Neural cell (in vitro differentiated cells): ENCODE measurements around the gene MTHFD1. TPM values are rescaled to one million over a fixed set of nuclear protein-coding genes. Genes with fewer than 3 reads are reported as not detected.

Experiments used
- H2AFZ ChIP-seq: fragments of 200-600, 300-800 bp; sonication (generic), shearing (Covaris generic); 2 replicates; pipeline ENCODE4 v1.6.0; 2014; ENCODE audit warnings: low read depth, mild to moderate bottlenecking, antibody characterized with exemption, low read length, moderate library complexity
- H3F3A ChIP-seq: fragments of 200-600 bp; shearing (Covaris generic); 2 replicates; pipeline ENCODE4 v1.6.1; 2016; ENCODE audit warnings: mild to moderate bottlenecking, moderate library complexity, mixed read lengths, antibody characterized with exemption, low read length; ENCODE audit not compliant: insufficient read depth, poor library complexity, severe bottlenecking
- H3K27ac ChIP-seq: fragments of 200-600, 300-800 bp; sonication (generic), shearing (Covaris generic); 2 replicates; pipeline ENCODE4 v1.5.1; 2014; ENCODE audit warnings: mild to moderate bottlenecking, low read length, moderate library complexity
- H3K27me3 ChIP-seq: fragments of 300-800, 200-600 bp; sonication (generic), shearing (Covaris generic); 2 replicates; pipeline ENCODE4 v1.6.0; 2014; ENCODE audit warnings: mild to moderate bottlenecking, low read depth, low read length, moderate library complexity; ENCODE audit not compliant: insufficient read depth
- H3K36me3 ChIP-seq: fragments of 300-800, 200-600 bp; sonication (generic), shearing (Covaris generic); 2 replicates; pipeline ENCODE4 v1.5.1; 2014; ENCODE audit warnings: mild to moderate bottlenecking, antibody characterized with exemption, low read length, moderate library complexity; ENCODE audit not compliant: insufficient read depth
- H3K4me2 ChIP-seq: fragments of 300-800, 200-600 bp; sonication (generic), shearing (Covaris generic); 2 replicates; pipeline ENCODE4 v1.6.0; 2014; ENCODE audit warnings: mild to moderate bottlenecking, low read length
- H3K4me3 ChIP-seq: fragments of 300-800, 200-600 bp; sonication (generic), shearing (Covaris generic); 2 replicates; pipeline ENCODE4 v1.5.1; 2014; ENCODE audit warnings: mild to moderate bottlenecking, low read length, moderate library complexity
- H3K79me2 ChIP-seq: fragments of 200-600 bp; shearing (Covaris generic); replicated peaks from 2 replicates; pipeline ENCODE4 v1.6.0; 2014; ENCODE audit warnings: mild to moderate bottlenecking, low read length, moderate library complexity; ENCODE audit not compliant: insufficient read depth
- H3K9ac ChIP-seq: fragments of 300-800, 200-600 bp; sonication (generic), shearing (Covaris generic); 2 replicates; pipeline ENCODE4 v1.6.1; 2016; ENCODE audit warnings: mild to moderate bottlenecking, low read length, mixed read lengths
- H3K9me2 ChIP-seq: fragments of 200-600 bp; shearing (Covaris generic); 2 replicates; pipeline ENCODE4 v1.6.1; 2016; ENCODE audit warnings: mild to moderate bottlenecking, low read length, mixed read lengths; ENCODE audit not compliant: insufficient read depth
- H3K9me3 ChIP-seq: fragments of 200-600, 300-800 bp; sonication (generic), shearing (Covaris generic); 2 replicates; pipeline ENCODE4 v1.6.1; 2016; ENCODE audit warnings: mild to moderate bottlenecking, mixed run types, low read length, moderate library complexity, mixed read lengths
- H4K20me1 ChIP-seq: fragments of 200-600 bp; shearing (Covaris generic); 2 replicates; pipeline ENCODE4 v1.6.1; 2016; ENCODE audit warnings: mild to moderate bottlenecking, mixed run types; ENCODE audit not compliant: insufficient read depth
- EP300 ChIP-seq: fragments of 450-650 bp; conservative IDR thresholded peaks from 2 replicates; pipeline ENCODE4 v1.6.1; 2014; ENCODE audit warnings: antibody characterized with exemption, mild to moderate bottlenecking, moderate library complexity; ENCODE audit not compliant: poor library complexity, severe bottlenecking
- EZH2 ChIP-seq: fragments of 200-600, 300-800 bp; shearing (Covaris generic), sonication (generic); IDR thresholded peaks from 2 replicates; pipeline ENCODE4 v1.6.1; 2014; ENCODE audit warnings: antibody characterized with exemption, low read length, borderline replicate concordance, mild to moderate bottlenecking; ENCODE audit not compliant: insufficient read depth, poor library complexity, severe bottlenecking
- MXI1 ChIP-seq: fragments of 450-650 bp; conservative IDR thresholded peaks from 2 replicates; pipeline ENCODE4 v1.6.1; 2014; ENCODE audit warnings: antibody characterized with exemption, mild to moderate bottlenecking; ENCODE audit not compliant: poor library complexity, severe bottlenecking
- POLR2AphosphoS5 ChIP-seq: IDR thresholded peaks from 2 replicates; pipeline ENCODE4 v1.6.1; 2012
- RAD21 ChIP-seq: fragments of 450-650 bp; conservative IDR thresholded peaks from 2 replicates; pipeline ENCODE4 v1.6.1; 2014; ENCODE audit warnings: antibody characterized with exemption, mild to moderate bottlenecking, moderate library complexity
- SMC3 ChIP-seq: fragments of 450-650 bp; conservative IDR thresholded peaks from 2 replicates; pipeline ENCODE4 v1.6.1; 2014; ENCODE audit warnings: antibody characterized with exemption, mild to moderate bottlenecking, moderate library complexity; ENCODE audit not compliant: poor library complexity
- TAF1 ChIP-seq: IDR thresholded peaks from 2 replicates; pipeline ENCODE4 v1.6.1; 2012; ENCODE audit warnings: low read depth
- polyA plus RNA-seq: library from polyadenylated mRNA; depleted of rRNA; stranded (reverse); fragments of >200 nt; gene quantifications from 2 replicates; pipeline ENCODE4 v1.2.3, GENCODE V29; 2014
- TF ChIP-seq, protein P1 (sequence below): fragments of 450-650 bp; IDR thresholded peaks from 2 replicates; pipeline ENCODE4 v1.5.1; 2014; ENCODE audit warnings: antibody characterized with exemption, mild to moderate bottlenecking, moderate library complexity; ENCODE audit not compliant: poor library complexity, severe bottlenecking
- TF ChIP-seq, protein P2 (sequence below): IDR thresholded peaks from 2 replicates; pipeline ENCODE4 v1.6.1; 2012; ENCODE audit warnings: borderline replicate concordance

MTHFD1 gene
- polyA plus RNA-seq, 1 donor from 2014 or later, result 5.4 TPM

DNA sequence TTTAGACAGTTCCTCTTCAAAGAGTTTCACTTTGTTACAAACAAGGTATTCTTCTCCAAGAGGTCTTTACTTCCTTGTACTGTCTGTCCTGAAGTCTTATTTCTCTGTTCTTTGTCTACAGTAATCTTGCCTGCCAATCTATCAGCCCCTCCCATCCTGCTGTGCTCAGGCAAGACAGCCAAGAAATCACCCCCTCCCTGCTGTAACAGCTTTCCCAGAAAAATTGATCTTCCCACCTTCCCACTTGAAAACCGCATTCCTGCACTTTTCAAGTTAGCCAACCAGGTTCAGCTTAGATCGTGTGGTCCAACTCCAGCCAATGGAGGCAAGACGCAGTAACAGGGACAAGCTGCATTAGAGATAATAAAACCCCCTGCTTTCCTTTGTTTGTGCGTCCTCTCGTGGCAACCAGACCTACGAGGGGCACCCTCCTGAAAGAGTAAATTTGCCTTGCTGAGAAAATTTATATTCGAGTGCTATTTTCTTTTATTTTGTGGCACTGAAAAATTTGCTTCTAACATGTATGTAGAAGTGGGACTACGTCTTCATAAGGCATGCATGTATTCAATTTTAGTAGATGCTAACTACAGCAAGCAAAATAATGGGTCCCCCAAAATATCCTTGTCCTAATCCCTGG is 47.5 kb upstream of the MTHFD1 start:
- Histone ChIP-seq H3K9me2 (no peaks in the 10 kb centered on the region), H3K9ac (no peak overlapping the region), H4K20me1 (no peaks in the 10 kb centered on the region), H3K36me3 (no peaks in the 10 kb centered on the region), H2AFZ (no peak overlapping the region), H3K27ac (no peak overlapping the region), H3K4me3 (no peak overlapping the region), H3K4me2 (no peak overlapping the region), H3K79me2 (no peaks in the 10 kb centered on the region), H3K9me3 (no peaks in the 10 kb centered on the region), H3K27me3 (no peaks in the 10 kb centered on the region), H3F3A (peaks cover 7% of the 10 kb centered on the region)
- TF ChIP-seq MXI1, result no peak

DNA sequence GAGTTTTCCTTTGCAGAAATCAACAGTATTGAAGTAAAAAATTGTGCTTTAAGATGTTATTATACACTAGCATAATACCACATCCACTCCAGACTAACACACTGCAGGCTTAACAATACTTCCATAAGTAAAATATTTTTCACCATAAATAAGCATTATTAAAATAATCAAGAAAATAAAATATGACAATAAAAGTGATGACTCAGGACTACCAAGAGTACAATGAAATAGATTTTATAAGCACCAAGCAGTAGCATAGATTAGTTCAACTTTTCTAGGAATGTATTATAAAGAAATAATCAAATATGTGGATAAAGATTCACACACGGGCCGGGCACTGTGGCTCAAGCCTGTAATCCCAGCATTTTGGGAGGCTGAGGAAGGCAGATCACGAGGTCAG is 40.4 kb upstream of the MTHFD1 start:
- Histone ChIP-seq H3K9me2 (no peaks in the 10 kb centered on the region), H3K4me2 (no peak overlapping the region), H3K4me3 (no peak overlapping the region), H3K27ac (no peak overlapping the region), H3F3A (no peaks in the 10 kb centered on the region), H3K27me3 (no peaks in the 10 kb centered on the region), H3K36me3 (no peaks in the 10 kb centered on the region), H3K9me3 (no peaks in the 10 kb centered on the region), H4K20me1 (no peaks in the 10 kb centered on the region), H2AFZ (no peak overlapping the region), H3K9ac (no peak overlapping the region), H3K79me2 (no peaks in the 10 kb centered on the region)
- TF ChIP-seq POLR2AphosphoS5 (no peak), TAF1 (no peak), EZH2 (no peak), MXI1 (no peak), RAD21 (no peak), EP300 (no peak), SMC3 (no peak)
- TF ChIP-seq, protein P1, sequence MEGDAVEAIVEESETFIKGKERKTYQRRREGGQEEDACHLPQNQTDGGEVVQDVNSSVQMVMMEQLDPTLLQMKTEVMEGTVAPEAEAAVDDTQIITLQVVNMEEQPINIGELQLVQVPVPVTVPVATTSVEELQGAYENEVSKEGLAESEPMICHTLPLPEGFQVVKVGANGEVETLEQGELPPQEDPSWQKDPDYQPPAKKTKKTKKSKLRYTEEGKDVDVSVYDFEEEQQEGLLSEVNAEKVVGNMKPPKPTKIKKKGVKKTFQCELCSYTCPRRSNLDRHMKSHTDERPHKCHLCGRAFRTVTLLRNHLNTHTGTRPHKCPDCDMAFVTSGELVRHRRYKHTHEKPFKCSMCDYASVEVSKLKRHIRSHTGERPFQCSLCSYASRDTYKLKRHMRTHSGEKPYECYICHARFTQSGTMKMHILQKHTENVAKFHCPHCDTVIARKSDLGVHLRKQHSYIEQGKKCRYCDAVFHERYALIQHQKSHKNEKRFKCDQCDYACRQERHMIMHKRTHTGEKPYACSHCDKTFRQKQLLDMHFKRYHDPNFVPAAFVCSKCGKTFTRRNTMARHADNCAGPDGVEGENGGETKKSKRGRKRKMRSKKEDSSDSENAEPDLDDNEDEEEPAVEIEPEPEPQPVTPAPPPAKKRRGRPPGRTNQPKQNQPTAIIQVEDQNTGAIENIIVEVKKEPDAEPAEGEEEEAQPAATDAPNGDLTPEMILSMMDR, result no peak
- TF ChIP-seq, protein P2, sequence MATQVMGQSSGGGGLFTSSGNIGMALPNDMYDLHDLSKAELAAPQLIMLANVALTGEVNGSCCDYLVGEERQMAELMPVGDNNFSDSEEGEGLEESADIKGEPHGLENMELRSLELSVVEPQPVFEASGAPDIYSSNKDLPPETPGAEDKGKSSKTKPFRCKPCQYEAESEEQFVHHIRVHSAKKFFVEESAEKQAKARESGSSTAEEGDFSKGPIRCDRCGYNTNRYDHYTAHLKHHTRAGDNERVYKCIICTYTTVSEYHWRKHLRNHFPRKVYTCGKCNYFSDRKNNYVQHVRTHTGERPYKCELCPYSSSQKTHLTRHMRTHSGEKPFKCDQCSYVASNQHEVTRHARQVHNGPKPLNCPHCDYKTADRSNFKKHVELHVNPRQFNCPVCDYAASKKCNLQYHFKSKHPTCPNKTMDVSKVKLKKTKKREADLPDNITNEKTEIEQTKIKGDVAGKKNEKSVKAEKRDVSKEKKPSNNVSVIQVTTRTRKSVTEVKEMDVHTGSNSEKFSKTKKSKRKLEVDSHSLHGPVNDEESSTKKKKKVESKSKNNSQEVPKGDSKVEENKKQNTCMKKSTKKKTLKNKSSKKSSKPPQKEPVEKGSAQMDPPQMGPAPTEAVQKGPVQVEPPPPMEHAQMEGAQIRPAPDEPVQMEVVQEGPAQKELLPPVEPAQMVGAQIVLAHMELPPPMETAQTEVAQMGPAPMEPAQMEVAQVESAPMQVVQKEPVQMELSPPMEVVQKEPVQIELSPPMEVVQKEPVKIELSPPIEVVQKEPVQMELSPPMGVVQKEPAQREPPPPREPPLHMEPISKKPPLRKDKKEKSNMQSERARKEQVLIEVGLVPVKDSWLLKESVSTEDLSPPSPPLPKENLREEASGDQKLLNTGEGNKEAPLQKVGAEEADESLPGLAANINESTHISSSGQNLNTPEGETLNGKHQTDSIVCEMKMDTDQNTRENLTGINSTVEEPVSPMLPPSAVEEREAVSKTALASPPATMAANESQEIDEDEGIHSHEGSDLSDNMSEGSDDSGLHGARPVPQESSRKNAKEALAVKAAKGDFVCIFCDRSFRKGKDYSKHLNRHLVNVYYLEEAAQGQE, result no peak
